ENCODE measurements around the gene MRPL40.

MRPL40 gene

GRCh38 chr22:19483481-19484244 is 51.3 kb downstream of the MRPL40 start:
- no peak for DNase-seq
